Right ventricle myocardium inferior (tissue), 1 donor: ENCODE results near the gene C1orf21. TPM values are rescaled to one million over a fixed set of nuclear protein-coding genes. Genes with fewer than 3 reads are reported as not detected.
A peak's percentile ranks its signal among the peaks of the same experiment; 100 is the strongest.
"Not testable (repeated sequence)": the region's sequence is repeated elsewhere in the genome, so short reads cannot be mapped to it uniquely, and the experiment has no call there.

Experiments used
- ATAC-seq: fragments of 200-7000 bp; cut with Tn5 transposase; one replicate; pipeline ENCODE4 v1.9.1; 2020; ENCODE audit warnings: mild to moderate bottlenecking, moderate library complexity
- DNase-seq: peaks from one replicate; pipeline ENCODE4 v3.0.0; 2021; ENCODE audit errors: missing footprints
- intact Hi-C: fragments of 100-400 bp; cut with DNase I; formaldehyde crosslinking; loops from one replicate; pipeline ENCODE4 v1.11.0; 2022
- long read RNA-seq: library from polyadenylated mRNA; unstranded; transcript quantifications from one replicate; pipeline ENCODE4 v2.0.0, GENCODE V29; 2021
- total RNA-seq: library from RNA; stranded (reverse); fragmentation: NEBNext Ultra II Directional; extraction: Animal tissue kit (Norgen Biotek cat#: 25700); gene quantifications from one replicate; pipeline ENCODE4 v1.2.1, GENCODE V29; 2021
- donor health status: DM: no; HTN: yes; CAD: no; lungs with severe emphysema.

Gene C1orf21
- 54.5 TPM for total RNA-seq
- long read RNA-seq, full-length matches to known transcripts = 17 of 19 reads
- long read RNA-seq, partial matches to known transcripts = 0 of 19 reads
- long read RNA-seq, other reads (novel, unspliced or antisense) = 2 of 19 reads

GRCh38 chr1:184386312-184387068, at the start of gene C1orf21:
Gene C1orf21 (plus strand): TSS chr1:184387029. CDS start chr1:184477510, 90,481 bp downstream.
- DNase-seq = peak; percentile 94
- ATAC-seq = peak; percentile 98
- intact Hi-C loops = loop anchor here (2.0 to 5.0 kb wide), 6 partner anchors 80 to 278 kb away; no protein-coding TSS in a partner anchor

- intact Hi-C loops, DNase-seq: not testable (repeated sequence)
These were observed 49.0 kb upstream of the C1orf21 start for GRCh38 chr1:184337865-184338264.

GRCh38 chr1:184340984-184341383, 45.8 kb upstream of the C1orf21 start:
- no peak for ATAC-seq
- intact Hi-C loops = no loop called here
- DNase-seq = no peak

More at GRCh38 chr1:184337865-184338264, 49.0 kb upstream of the C1orf21 start:
- ATAC-seq = not testable (repeated sequence)

- no peak for ATAC-seq
- intact Hi-C loops = no loop called here
- no peak for DNase-seq
These were observed 36.3 kb upstream of the C1orf21 start for GRCh38 chr1:184350573-184350972.

- ATAC-seq = no peak
- intact Hi-C loops = no loop called here
- no peak for DNase-seq
These were observed 35.3 kb upstream of the C1orf21 start for GRCh38 chr1:184351416-184351975.

GRCh38 chr1:184352776-184353175, 34.1 kb upstream of the C1orf21 start:
- DNase-seq (no peak), ATAC-seq (no peak)
- intact Hi-C loops = no loop called here

- intact Hi-C loops = no loop called here
- DNase-seq (no peak), ATAC-seq (no peak)
These were observed 32.1 kb upstream of the C1orf21 start for GRCh38 chr1:184354719-184355118.

- intact Hi-C loops = no loop called here
- ATAC-seq = no peak
These were observed 29.9 kb upstream of the C1orf21 start for GRCh38 chr1:184356891-184357290.

GRCh38 chr1:184358256-184358655, 28.6 kb upstream of the C1orf21 start:
- ATAC-seq (no peak), DNase-seq (no peak)
- intact Hi-C loops = no loop called here

More at GRCh38 chr1:184356891-184357290, 29.9 kb upstream of the C1orf21 start:
- DNase-seq = no peak

- DNase-seq (no peak), ATAC-seq (no peak)
- intact Hi-C loops = no loop called here
These were observed 26.9 kb upstream of the C1orf21 start for GRCh38 chr1:184359909-184360308.

- intact Hi-C loops = no loop called here
- no peak for DNase-seq
- ATAC-seq = no peak
These were observed 24.0 kb upstream of the C1orf21 start for GRCh38 chr1:184362876-184363275.

GRCh38 chr1:184365699-184366098, 21.1 kb upstream of the C1orf21 start:
- intact Hi-C loops = no loop called here
- ATAC-seq = no peak
- no peak for DNase-seq

GRCh38 chr1:184366997-184367396, 19.8 kb upstream of the C1orf21 start:
- intact Hi-C loops = no loop called here
- DNase-seq = no peak
- no peak for ATAC-seq

- ATAC-seq (no peak), DNase-seq (no peak)
- intact Hi-C loops = no loop called here
These were observed 19.3 kb upstream of the C1orf21 start for GRCh38 chr1:184367427-184368038.

- DNase-seq (no peak), ATAC-seq (no peak)
- intact Hi-C loops = no loop called here
These were observed 18.5 kb upstream of the C1orf21 start for GRCh38 chr1:184368354-184368753.

GRCh38 chr1:184370850-184371249, 16.0 kb upstream of the C1orf21 start:
- intact Hi-C loops = no loop called here
- DNase-seq (no peak), ATAC-seq (no peak)

- ATAC-seq (peak; percentile 52), DNase-seq (no peak)
- intact Hi-C loops = no loop called here
These were observed 13.7 kb upstream of the C1orf21 start for GRCh38 chr1:184373155-184373554.

- DNase-seq = no peak
- ATAC-seq = no peak
- intact Hi-C loops = no loop called here
These were observed 10.5 kb upstream of the C1orf21 start for GRCh38 chr1:184376369-184376768.

GRCh38 chr1:184379111-184379752, 7.6 kb upstream of the C1orf21 start:
- intact Hi-C loops = no loop called here
- DNase-seq (no peak), ATAC-seq (peak; percentile 23)
